Esophagus squamous epithelium (tissue), 4 donors: ENCODE results near the gene ALDH4A1.

Experiments
- CTCF ChIP-seq, 6 experiments: fragments of 450-650 bp in 4 of 6; fragments of 200-600 bp in 2 of 6; sonication (generic) in 2 of 6; IDR thresholded peaks; one replicate each; pipeline ENCODE4 v1.5.1; 2016 to 2019; ENCODE audit warnings: antibody characterized with exemption in 6 of 6, mild to moderate bottlenecking in 4 of 6, moderate library complexity in 4 of 6
- POLR2A ChIP-seq, 4 donors: fragments of 450-650 bp; IDR thresholded peaks; one replicate each; pipeline ENCODE4 v1.6.1; 2017; ENCODE audit warnings: antibody characterized with exemption in 4 of 4, mild to moderate bottlenecking in 4 of 4, moderate library complexity in 3 of 4

GRCh38 chr1:18882486-18882885, 19.9 kb downstream of the ALDH4A1 start:
- no peak for TF ChIP-seq POLR2A (IDR thresholded peaks at IDR 0.05)
- TF ChIP-seq CTCF (IDR thresholded peaks at IDR 0.05) = no peak
